ENCODE data around the gene LARP1.

DNA sequence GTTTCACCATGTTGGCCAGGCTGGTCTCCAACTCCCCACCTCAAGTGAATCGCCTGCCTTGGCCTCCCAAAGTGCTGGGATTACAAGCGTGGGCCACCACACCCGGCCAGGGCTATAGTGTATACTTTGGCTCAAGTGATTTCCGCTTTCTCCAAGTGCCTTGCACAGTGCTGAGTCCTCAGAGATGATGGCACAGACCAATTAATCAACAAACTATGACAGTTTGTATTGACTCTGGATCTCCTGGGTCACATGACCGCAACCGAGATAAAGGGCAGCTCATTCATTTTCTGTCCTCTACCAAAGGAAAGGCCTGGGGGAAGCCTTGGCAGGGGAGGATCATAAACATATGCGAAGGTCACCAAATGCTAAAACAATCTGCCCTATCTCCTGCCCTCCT lies 11.4 kb upstream of the LARP1 start:
- no peak for TF ChIP-seq EZH2 (IDR thresholded peaks at IDR 0.05; ENCODE audit: low read length)
- TF ChIP-seq, protein P1, sequence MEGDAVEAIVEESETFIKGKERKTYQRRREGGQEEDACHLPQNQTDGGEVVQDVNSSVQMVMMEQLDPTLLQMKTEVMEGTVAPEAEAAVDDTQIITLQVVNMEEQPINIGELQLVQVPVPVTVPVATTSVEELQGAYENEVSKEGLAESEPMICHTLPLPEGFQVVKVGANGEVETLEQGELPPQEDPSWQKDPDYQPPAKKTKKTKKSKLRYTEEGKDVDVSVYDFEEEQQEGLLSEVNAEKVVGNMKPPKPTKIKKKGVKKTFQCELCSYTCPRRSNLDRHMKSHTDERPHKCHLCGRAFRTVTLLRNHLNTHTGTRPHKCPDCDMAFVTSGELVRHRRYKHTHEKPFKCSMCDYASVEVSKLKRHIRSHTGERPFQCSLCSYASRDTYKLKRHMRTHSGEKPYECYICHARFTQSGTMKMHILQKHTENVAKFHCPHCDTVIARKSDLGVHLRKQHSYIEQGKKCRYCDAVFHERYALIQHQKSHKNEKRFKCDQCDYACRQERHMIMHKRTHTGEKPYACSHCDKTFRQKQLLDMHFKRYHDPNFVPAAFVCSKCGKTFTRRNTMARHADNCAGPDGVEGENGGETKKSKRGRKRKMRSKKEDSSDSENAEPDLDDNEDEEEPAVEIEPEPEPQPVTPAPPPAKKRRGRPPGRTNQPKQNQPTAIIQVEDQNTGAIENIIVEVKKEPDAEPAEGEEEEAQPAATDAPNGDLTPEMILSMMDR (optimal IDR thresholded peaks at IDR 0.05 in 1 of 3, IDR thresholded peaks at IDR 0.05 in 1 of 3, conservative IDR thresholded peaks at IDR 0.05 in 1 of 3; ENCODE audit: extremely low read depth in 1 of 3, insufficient read depth in 2 of 3, low read length in 3 of 3) = no peak
